ENCODE data around the gene SND1. TPM values are rescaled to one million over a fixed set of nuclear protein-coding genes. Genes with fewer than 3 reads are reported as not detected.

SND1 gene
- total RNA-seq, 1 experiment from 2014 or later, result 274 TPM

- Mint-ChIP-seq H3K36me3 (ENCODE audit: insufficient read depth, unreplicated experiment) (peaks cover 62% of the 10 kb centered on the region), H3K4me1 (ENCODE audit: low read depth, unreplicated experiment) (no peaks in the 10 kb centered on the region), H3K27me3 (ENCODE audit: insufficient read depth, unreplicated experiment) (no peaks in the 10 kb centered on the region), H3K9me3 (ENCODE audit: unreplicated experiment) (no peaks in the 10 kb centered on the region), H3K27ac (ENCODE audit: unreplicated experiment) (no peak overlapping the region), H3K4me3 (ENCODE audit: unreplicated experiment) (no peak overlapping the region)
- DNase-seq, result no peak
- ChIA-PET CTCF (no interaction called here), POLR2A (no interaction called here)
- Histone ChIP-seq H3K27me3 (replicated peaks; ENCODE audit: control insufficient read depth, insufficient read depth, low read length) (no peaks in the 10 kb centered on the region), H3K9me3 (no peaks in the 10 kb centered on the region), H3K4me3 (ENCODE audit: low read depth, low read length) (no peak overlapping the region), H3K36me3 (ENCODE audit: control insufficient read depth, insufficient read depth, low read length) (no peaks in the 10 kb centered on the region), H3K4me1 (no peaks in the 10 kb centered on the region)
- TF ChIP-seq, protein P1, sequence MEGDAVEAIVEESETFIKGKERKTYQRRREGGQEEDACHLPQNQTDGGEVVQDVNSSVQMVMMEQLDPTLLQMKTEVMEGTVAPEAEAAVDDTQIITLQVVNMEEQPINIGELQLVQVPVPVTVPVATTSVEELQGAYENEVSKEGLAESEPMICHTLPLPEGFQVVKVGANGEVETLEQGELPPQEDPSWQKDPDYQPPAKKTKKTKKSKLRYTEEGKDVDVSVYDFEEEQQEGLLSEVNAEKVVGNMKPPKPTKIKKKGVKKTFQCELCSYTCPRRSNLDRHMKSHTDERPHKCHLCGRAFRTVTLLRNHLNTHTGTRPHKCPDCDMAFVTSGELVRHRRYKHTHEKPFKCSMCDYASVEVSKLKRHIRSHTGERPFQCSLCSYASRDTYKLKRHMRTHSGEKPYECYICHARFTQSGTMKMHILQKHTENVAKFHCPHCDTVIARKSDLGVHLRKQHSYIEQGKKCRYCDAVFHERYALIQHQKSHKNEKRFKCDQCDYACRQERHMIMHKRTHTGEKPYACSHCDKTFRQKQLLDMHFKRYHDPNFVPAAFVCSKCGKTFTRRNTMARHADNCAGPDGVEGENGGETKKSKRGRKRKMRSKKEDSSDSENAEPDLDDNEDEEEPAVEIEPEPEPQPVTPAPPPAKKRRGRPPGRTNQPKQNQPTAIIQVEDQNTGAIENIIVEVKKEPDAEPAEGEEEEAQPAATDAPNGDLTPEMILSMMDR (IDR thresholded peaks at IDR 0.05; ENCODE audit: insufficient read depth in 1 of 2, low read depth in 1 of 2, low read length in 1 of 2, severe bottlenecking in 1 of 2, unreplicated experiment in 1 of 2), result no peak
- intact Hi-C loops (cut with micrococcal nuclease; ENCODE audit: unreplicated experiment), result no loop called here
- no TSS peak for BruUV-seq (replicated peaks)
Measured at GRCh38 chr7:128074736-128075135, 422.7 kb downstream of the SND1 start.

- Mint-ChIP-seq H3K27ac (ENCODE audit: unreplicated experiment) (no peak overlapping the region), H3K4me3 (ENCODE audit: unreplicated experiment) (no peak overlapping the region), H3K9me3 (ENCODE audit: unreplicated experiment) (no peaks in the 10 kb centered on the region), H3K36me3 (ENCODE audit: insufficient read depth, unreplicated experiment) (peaks cover 62% of the 10 kb centered on the region), H3K27me3 (ENCODE audit: insufficient read depth, unreplicated experiment) (no peaks in the 10 kb centered on the region), H3K4me1 (ENCODE audit: low read depth, unreplicated experiment) (no peaks in the 10 kb centered on the region)
- H3K9me3 ChIP-seq, result no peaks in the 10 kb centered on the region
- CTCF ChIA-PET, result no interaction called here
- no peaks in the 10 kb centered on the region for H3K27me3 ChIP-seq (replicated peaks; ENCODE audit: control insufficient read depth, insufficient read depth, low read length)
- no peaks in the 10 kb centered on the region for H3K4me1 ChIP-seq
- POLR2A ChIA-PET, result no interaction called here
- intact Hi-C loops (cut with micrococcal nuclease; ENCODE audit: unreplicated experiment), result no loop called here
- DNase-seq, result no peak
- TF ChIP-seq, protein P1 (IDR thresholded peaks at IDR 0.05; ENCODE audit: insufficient read depth in 1 of 2, low read depth in 1 of 2, low read length in 1 of 2, severe bottlenecking in 1 of 2, unreplicated experiment in 1 of 2), result no peak
- BruUV-seq (replicated peaks), result no TSS peak
- H3K36me3 ChIP-seq (ENCODE audit: control insufficient read depth, insufficient read depth, low read length), result no peaks in the 10 kb centered on the region
- H3K4me3 ChIP-seq (ENCODE audit: low read depth, low read length), result no peak overlapping the region
Measured at GRCh38 chr7:128075242-128076095, 423.5 kb downstream of the SND1 start.

DNA sequence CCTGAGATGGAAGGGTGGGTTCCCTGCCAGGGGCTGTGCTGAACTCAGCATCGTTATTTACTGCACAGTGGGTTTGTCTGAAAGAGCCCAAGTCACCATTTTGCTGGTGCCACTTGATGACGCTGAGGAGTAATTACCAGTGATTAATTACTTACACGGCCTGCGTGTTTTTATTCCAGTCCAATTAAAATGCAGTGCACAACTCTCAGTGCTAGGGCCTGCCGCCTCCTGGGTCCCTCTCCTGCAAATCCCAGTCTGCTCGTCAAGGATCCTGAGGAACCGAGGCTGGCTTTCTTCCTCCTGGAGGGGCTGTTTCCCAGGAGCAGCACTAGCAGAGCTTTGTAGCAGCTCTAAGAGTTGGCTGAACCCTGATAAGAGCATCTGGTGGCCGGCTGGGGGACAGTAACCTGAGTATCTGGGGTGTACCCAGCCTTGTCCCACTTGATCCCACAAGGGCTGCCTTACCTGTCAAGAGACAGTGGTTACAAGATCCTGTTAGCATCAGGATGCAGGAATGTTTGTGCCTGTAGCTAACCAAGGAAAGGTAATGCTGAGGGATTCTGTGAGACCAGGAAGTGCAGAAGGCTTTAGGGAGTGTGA lies 424.3 kb downstream of the SND1 start:
- no peaks in the 10 kb centered on the region for H3K9me3 Mint-ChIP-seq (ENCODE audit: unreplicated experiment)
- no TSS peak for BruUV-seq (replicated peaks)
- peaks cover 62% of the 10 kb centered on the region for H3K36me3 Mint-ChIP-seq (ENCODE audit: insufficient read depth, unreplicated experiment)
- H3K27me3 Mint-ChIP-seq (ENCODE audit: insufficient read depth, unreplicated experiment), result no peaks in the 10 kb centered on the region
- H3K4me3 Mint-ChIP-seq (ENCODE audit: unreplicated experiment), result no peak overlapping the region
- no peak for DNase-seq
- POLR2A ChIA-PET, result no interaction called here
- CTCF ChIA-PET, result no interaction called here
- no peaks in the 10 kb centered on the region for H3K9me3 ChIP-seq
- H3K4me3 ChIP-seq (ENCODE audit: low read depth, low read length), result no peak overlapping the region
- intact Hi-C loops (cut with micrococcal nuclease; ENCODE audit: unreplicated experiment), result no loop called here
- TF ChIP-seq, protein P1 (IDR thresholded peaks at IDR 0.05; ENCODE audit: insufficient read depth in 1 of 2, low read depth in 1 of 2, low read length in 1 of 2, severe bottlenecking in 1 of 2, unreplicated experiment in 1 of 2), result no peak
- no peaks in the 10 kb centered on the region for H3K36me3 ChIP-seq (ENCODE audit: control insufficient read depth, insufficient read depth, low read length)
- no peaks in the 10 kb centered on the region for H3K4me1 ChIP-seq
- H3K27ac Mint-ChIP-seq (ENCODE audit: unreplicated experiment), result no peak overlapping the region
- no peaks in the 10 kb centered on the region for H3K27me3 ChIP-seq (replicated peaks; ENCODE audit: control insufficient read depth, insufficient read depth, low read length)
- no peaks in the 10 kb centered on the region for H3K4me1 Mint-ChIP-seq (ENCODE audit: low read depth, unreplicated experiment)
